NCI-H2107 (cell line): ENCODE data around the gene CETN2.
"Not testable (repeated sequence)": the region's sequence is repeated elsewhere in the genome, so short reads cannot be mapped to it uniquely, and the experiment has no call there.

Source experiments
- DNase-seq: peaks from one replicate; lab custom pipeline; 2025; lab: John Stamatoyannopoulos, UW

CETN2 gene

DNA sequence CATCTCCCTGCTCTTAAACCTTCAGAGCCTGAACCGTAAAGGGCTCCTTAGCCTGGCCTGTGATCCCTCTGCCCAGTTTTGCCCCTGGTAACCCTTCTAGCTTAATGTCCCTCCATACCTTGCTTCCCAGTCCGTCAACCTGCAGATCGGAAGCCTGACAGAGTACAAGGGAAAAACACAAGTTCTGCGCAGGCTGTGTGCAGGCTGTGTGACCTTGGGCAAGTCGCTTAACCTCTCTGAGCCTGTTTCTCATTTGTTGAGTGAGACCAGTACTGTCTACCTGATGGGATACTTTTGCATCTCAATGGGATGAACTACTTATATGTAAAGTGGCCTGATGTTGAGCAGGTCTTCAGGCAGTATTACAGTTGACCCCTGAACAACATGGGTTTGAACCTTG, 2.0 kb upstream of the CETN2 start:
- DNase-seq: no peak

GRCh38 chrX:152831391-152831790, 834 bp upstream of the CETN2 start:
- no peak for DNase-seq

DNA sequence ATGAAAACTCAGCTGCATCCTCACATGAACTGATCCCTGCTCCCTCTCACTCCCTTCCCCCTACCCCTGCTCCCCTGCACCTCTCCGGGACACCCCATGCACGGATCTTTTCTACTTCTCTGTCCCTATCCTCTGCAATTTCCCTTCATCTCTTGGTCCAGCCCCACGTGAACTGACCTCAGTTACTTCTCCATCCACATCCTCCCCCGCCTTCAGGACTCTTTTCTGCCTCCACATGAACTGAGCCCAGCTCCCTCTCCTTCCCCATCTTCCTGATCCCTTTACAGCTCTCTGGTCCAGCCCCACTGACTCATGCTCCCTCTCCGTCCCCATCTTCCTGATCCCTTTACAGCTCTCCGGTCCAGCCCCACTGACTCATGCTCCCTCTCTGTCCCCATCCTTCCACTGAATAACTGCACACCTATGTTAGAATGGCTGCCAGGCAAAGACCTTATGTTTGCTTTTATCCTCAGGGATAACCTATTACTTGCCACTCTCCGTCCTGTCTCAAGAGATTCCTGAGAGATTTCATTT, 5.6 kb downstream of the CETN2 start:
- no peak for DNase-seq

DNA sequence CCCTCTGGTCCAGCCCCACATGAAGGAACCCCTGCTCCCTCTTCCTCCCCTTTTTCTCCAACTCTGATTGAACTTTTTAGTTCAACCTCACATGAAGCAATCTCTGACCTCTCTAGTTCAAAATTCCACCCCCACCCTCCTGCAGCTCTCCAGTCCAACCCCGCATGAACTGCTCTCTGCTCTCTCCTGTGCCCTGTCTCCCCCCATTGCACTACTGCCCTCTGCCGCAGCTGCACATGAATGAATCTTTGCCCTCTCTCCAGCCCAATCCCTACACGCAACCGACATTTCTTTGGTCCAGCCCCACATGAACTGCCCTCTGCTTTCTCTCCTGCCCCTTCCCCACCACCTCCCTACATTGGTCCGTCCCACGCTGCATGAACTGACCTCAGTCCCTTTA, 6.9 kb downstream of the CETN2 start:
- DNase-seq: no peak

DNA sequence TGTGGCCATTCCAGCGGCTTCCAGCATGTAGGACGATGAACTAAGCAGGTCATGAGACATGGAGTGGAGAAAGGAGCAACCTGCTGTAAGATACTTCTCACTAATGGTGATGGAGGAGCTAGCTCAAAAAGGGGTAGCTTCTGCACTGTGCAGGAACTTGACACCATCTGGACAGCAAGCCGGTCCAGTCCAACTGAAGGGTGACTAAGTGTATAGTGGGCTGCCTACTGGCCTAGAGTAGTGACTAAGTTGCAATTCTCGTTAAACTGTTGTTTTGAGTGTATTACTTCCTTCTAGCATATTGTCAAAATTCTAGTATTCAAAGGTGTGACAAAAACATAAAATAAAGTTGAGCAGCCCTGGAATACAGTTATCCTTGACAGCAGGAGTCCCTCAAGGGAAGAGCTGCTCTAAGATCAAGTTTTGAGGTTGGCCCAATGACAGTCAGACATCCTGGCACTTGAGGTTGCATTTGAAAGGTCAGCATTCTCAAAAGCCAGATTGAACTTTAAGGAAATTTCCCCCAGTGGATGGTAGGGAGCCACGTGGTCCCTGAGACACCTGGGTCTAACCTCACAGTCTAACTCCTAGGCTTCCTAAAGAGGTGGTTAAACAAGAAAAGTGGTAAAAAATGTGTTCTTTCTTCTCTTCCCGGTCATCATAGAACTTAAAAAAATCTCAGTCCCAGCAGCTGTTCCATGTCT, 8.0 kb downstream of the CETN2 start:
- no peak for DNase-seq

DNA sequence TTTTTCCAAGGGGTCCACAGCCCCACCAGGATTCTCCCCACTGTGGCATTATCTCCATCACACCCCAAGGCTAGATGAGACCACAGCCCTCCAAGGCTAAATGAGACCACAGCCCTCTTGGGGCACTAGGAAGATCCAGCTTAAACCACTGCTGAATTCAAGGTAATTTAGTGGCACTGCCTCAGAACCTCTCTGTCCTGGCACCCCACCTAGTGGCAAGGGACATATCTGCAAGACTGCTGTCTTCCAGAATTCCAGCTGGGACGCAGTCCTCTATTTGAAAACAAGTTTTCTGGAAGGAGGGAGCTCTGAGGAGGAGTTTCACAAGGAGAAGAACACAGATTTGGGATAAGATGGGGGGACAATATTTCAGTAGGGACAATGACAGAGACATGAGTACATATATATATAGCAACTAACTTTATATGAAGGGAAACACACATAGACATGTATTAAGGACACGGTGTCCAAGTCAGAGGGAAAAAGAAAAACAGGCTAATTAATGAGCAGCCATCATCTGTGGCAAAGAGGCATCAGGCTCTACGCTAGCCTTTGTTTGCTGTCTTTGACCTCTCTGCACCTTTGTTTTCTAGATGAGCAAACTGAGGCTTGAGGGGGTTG, 9.3 kb downstream of the CETN2 start:
- DNase-seq: peak; percentile 20

- no peak for DNase-seq
Measured at GRCh38 chrX:152819732-152820131, 10.8 kb downstream of the CETN2 start.

- DNase-seq: no peak
Measured at GRCh38 chrX:152819266-152819665, 11.3 kb downstream of the CETN2 start.

GRCh38 chrX:152818356-152818755, 12.2 kb downstream of the CETN2 start:
- no peak for DNase-seq

DNA sequence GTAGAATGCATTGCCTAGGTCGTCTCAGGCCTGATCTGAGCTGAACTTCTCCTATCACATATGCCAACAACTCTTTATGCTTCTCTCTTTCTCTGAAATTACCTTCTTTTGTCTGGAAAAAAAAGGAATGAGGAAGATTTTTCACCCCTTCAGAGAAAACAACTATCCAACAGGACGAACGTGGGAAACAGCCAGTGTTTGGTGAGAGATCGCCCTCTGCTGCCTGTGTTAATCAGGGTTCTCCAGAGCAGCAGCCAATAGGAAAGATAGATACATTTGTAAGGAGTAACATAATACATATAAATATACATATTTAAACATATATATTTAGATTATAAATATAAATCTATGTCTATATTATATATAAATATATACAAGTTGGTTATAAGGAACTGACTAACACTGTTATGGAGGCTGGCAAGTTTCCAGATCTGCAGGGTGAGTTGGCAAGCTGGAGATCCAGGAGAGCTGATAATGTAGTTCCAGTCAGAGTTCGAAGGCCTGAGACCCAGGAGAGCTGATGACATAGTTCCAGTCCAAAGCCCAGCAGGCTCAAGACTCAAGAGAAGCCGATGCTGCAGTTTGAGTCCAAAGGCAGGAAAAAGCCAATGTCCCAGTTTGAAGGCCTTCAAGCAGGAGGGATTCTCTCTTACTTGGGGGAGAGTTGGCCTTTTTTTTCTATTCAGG, 13.3 kb downstream of the CETN2 start:
- DNase-seq: no peak

DNA sequence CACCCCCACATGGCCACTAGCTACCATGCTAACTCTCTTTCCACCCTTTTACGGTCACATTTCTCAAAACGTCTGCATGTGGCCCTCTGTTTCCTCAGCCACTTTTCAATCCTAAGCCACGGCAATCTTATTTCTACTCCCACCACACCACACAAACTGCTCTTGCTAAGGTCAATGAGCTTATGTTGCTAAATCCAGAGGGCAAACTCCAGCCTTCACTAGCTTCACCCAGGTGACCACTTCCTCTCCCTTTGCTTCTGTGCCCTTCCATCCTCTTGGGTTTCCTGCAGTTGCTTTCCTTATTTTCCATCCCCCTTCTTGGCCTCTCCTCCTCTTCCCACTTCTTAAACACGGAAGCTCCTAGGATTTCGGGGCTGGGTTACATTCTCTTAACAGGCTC, 16.5 kb downstream of the CETN2 start:
- no peak for DNase-seq

DNA sequence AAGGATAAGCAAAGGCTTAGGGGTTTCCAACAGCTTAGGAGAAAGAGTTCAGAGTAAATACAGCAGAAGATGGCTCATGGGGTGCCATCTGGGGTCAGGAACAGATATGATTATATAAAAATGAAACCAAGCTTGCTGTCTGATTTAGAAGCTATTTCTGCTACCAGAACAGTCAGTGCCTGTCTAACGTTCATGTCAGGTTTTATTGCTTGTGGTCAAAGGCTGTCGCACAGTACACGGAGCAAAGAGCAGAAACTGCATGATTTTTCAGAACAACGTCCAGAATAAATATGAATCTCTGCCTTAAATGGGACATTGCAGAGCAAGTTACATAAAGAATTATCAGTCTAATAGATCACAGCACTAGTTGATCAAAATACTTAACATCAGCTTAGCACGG, 17.4 kb downstream of the CETN2 start:
- DNase-seq: no peak

- DNase-seq: no peak
Measured at GRCh38 chrX:152810403-152810802, 20.2 kb downstream of the CETN2 start.

DNA sequence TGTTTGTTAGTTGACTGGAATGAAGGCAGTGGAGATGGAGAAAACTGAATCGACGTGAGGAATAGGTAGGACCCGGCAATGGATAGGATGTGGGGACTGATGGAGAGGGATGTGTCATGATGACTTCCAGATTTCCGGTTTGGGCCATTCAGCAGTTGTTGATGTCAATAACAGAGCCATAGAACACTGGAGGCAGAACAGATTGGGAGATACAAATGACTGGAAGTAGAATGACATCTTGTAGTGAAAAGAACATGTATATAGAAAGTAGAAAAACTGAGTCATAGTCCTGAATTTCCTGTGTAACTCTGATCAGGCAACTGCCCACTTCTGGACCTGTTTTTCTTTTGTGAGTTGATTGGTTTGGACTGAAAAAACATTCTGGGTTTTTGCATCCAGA, 24.5 kb downstream of the CETN2 start:
- no peak for DNase-seq

DNA sequence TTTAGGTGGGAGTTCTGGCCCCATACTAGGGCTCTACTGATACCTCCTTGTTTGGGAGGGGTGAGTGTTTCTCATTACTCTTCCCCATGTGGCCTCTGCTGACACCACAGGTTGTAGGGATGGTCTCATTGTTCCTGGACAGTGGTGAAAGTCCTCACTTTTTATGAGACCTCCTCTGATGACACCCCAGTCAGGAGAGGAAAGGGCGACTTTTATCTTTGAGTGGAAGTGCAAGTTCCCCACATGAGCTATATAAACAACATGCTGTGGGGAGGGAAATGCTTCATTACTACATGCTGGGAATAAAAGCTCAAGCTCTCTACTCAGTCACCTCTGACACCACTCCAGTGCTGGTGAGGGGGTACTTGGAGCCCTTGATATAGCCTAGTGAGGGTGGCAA, 31.6 kb downstream of the CETN2 start:
- DNase-seq: no peak

- DNase-seq: not testable (repeated sequence)
Measured at GRCh38 chrX:152787062-152787461, 43.5 kb downstream of the CETN2 start.
